CD4-positive, alpha-beta T cell treated with Interferon alpha-2 for 1 hour (primary cell): ENCODE data around the gene ST6GALNAC6.

Experiments used
- DNase-seq, 2 donors: peaks; one replicate each; pipeline ENCODE4 v3.0.0-alpha.2; 2020 to 2022

The ST6GALNAC6 gene

DNA sequence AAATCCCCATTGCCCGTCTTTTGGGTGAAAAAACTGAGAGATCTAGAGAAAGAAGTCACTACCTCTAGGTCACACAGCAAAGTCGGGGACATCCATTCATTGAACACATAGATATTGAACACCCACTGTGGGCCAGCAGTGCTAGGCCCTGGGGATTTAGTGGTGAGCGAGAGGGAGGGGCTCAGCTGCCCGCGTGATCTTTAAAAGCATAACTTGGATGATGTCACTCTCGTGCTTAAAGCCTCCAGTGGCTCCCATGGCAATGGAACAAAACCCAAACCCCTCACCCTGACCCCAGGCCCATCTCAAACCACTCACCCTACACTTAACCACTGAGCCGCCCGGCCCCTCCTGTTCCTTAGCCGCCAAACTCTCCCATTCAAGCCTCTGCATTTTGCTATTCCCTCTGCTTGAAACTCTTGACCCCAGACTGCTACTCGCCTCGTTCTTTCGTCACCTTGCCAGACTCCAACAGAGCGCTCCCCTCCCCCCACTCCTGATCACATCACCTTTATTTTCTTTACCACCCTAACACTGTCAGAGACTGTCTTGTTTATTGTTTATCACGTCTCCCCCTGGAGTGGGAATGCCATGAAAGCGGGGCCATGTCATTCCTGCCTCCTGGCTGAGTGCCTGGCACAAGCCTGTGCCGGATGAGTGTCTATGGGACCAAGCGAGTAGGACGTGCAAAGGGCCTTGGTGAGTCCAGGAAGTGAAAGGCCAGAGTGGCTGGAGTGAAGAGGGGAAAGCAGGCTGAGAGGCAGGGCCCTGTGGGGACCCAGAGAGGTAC, 31.9 kb upstream of the ST6GALNAC6 start:
- DNase-seq: peak; percentile 29 to 38

- DNase-seq: peak; percentile 63 to 74
Observed at GRCh38 chr9:127930231-127931091, 31.1 kb upstream of the ST6GALNAC6 start, which contains the start of gene PIP5KL1. Gene PIP5KL1 (minus strand): TSS chr9:127930777. CDS start chr9:127930752, 25 bp downstream.

DNA sequence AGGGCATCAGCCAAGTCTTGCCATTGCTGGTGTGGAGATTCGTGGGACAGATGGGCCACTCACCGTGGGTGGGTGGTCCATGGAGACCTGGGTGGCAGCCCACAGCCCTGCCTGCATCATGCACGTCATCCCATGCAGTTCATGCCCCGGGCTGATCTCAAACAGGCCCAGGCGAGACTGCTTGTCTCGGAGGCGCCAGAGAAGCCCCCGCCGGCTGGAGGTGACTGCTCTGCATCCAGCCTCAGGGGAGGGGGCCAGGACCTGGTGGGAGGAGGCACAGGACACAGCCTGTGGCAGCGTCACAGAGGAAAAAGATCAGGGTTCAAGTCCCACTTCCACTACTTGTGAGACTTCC, 30.2 kb upstream of the ST6GALNAC6 start:
- no peak for DNase-seq

DNA sequence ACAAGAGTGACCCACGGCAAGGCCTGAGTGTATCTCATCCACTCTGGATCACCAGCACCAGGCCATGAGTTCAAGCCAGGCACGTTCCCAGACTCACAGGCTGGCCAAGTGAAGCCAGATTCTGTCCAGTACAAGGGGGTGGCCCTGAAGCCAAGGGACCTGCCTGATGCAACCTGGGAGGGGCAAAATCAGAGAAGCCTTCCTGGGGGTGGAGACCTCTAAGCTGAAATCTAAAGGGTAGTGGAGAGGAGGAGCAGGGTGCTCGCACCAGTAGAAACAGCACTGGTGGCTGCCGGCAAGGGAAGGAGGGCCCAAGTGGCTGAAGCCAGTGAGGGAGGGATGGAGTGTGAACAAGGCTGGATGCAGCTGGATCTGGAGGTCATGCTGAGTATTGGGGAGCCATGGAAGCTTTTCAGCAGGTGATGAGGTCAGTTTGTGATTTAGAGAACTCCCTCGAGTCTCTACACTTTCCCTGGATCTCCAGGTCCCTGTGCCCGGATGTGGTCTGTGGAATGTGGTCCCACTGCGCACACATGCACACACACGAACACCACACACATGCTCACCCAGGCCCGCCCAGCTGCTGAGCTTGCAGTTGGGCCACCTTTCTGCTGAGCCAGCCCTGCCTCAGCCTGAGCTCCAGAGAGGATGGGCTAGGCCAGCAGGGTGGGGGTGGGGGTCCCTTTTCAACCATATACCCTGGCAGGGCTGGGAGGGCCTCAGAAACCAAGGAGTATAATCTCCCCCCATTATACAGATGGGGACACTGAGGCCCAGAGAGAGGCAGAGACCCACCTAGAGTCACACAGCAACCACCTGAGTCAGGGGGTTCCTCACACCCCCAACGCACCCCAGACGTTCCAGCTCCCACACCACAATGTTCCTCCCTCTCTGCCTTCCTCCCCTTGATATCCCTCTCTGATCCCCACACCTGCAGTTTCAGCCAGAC, 29.5 kb upstream of the ST6GALNAC6 start:
- DNase-seq: no peak

DNA sequence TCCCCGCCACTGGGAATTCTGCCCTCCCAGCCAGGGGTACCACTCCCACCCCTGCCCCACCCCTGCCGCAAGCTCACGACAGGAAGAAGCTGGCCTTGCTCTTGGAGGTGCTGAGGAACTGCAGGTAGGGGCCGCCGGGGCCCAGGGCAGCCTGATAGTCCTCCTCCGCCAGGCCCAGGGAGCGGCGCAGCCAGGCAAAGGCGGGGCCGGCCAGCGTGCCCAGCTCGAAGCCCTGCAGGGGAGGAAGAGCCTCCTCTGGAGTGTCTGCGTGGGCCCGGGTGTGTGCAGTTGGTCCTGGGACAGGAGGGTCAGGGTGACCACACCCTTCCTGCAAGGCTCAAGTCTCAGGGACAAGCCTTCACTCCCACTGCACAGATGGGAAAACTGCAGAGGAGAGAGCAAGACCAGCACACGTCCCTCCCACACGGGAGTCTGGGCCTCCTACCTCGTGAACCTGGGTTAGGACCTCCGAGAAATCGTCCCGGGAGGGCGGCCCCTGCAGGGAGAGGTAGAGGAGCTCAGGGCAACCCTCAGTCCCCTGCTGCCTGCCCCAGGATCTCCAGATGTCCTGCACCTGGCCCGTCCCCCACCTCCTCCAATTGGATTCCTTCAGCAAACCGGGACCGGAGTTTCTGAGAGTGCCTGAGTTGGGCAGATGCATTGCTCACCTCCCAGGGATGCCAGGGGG, 28.7 kb upstream of the ST6GALNAC6 start:
- DNase-seq: no peak

GRCh38 chr9:127927201-127927987, 28.0 kb upstream of the ST6GALNAC6 start:
- DNase-seq: peak; percentile 83 to 87

DNA sequence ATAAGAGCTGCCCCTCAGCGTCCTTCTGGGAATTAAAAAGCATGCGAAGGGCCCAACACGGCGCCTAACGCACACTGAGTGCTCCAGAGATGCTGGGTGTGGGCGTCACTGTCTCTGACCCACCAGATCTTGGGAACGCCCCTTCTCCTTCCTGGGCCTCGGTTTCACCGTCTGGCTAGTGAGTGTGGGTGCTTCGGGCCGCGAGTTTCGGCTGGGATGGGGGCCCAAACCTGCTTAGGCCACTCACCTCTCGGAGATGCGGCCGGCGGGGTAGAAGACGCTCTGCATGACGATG, 27.4 kb upstream of the ST6GALNAC6 start:
- DNase-seq: no peak

- no peak for DNase-seq
Observed at GRCh38 chr9:127925959-127926905, 26.8 kb upstream of the ST6GALNAC6 start.

DNA sequence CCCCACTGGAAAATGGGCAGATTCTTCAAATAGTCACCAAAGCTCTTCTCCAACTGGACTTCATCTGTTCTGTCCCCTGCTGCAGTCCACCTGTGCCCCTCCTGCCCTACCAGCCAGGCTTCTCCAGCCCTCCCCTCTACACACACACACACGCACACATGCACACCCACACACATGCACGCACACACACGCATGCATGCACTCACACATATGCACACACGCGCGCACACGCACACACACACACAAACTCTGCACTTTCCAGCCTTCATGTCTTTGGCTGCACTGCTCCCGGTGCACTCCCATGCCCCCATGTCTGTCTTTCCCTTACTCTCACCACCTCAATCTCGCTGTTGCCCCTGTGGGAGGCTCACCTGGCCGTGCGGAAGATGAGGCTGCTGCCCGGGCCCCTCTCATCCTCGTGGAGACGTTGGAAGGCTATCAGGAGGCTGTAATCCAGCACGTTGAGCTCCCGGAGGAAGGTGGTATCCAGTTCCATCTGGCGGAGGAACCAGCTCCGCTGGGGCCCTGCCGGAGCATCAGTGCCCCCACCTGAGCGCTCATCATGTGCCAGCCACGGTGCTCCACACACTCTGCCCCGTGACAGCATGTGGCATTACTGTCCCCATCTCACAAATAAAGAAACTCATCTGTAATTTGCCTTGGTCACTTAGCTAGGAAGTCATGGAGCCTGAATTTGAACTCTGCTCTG, 25.5 kb upstream of the ST6GALNAC6 start:
- no peak for DNase-seq

- DNase-seq: no peak
Observed at GRCh38 chr9:127923771-127924170, 24.4 kb upstream of the ST6GALNAC6 start.

- DNase-seq: no peak
Observed at GRCh38 chr9:127923046-127923445, 23.6 kb upstream of the ST6GALNAC6 start.

GRCh38 chr9:127921557-127922120, 22.2 kb upstream of the ST6GALNAC6 start:
- DNase-seq: peak; percentile 72 to 84

GRCh38 chr9:127920794-127921193, 21.4 kb upstream of the ST6GALNAC6 start:
- DNase-seq: no peak

GRCh38 chr9:127919253-127919815, 19.9 kb upstream of the ST6GALNAC6 start:
- peak in 1 of 2 donors; percentile 74 for DNase-seq

- DNase-seq: no peak
Observed at GRCh38 chr9:127918183-127919107, 19.0 kb upstream of the ST6GALNAC6 start.

DNA sequence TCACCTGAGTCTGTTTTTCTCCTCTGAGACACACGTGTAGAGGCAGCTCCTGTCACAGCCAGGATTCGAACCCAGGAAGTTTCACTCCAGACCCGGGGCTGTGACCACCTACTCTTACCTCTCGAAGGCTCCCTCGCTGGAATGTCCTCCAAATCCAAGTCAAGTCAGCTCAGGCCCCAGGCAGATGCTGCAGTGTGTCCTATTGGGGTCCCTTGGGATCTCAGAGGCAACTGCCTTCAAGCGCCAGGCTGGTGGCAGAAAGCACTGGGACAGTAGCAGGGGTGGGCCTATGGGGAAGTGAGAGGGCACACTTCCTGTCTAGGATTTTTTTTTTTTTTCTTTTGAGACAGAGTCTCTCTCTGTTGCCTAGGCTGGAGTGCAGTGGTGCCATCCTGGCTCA, 18.2 kb upstream of the ST6GALNAC6 start:
- peak in 1 of 2 donors; percentile 72 for DNase-seq

- DNase-seq: peak; percentile 94 to 96
Observed at GRCh38 chr9:127916720-127917581, 17.5 kb upstream of the ST6GALNAC6 start, which contains the start of gene ST6GALNAC4. Gene ST6GALNAC4 (minus strand): TSS chr9:127917041. CDS start chr9:127916419, 622 bp downstream.
